WI38 (cell line): Measurements from ENCODE around the gene POLDIP2.
"Not testable (repeated sequence)": the region's sequence is repeated elsewhere in the genome, so short reads cannot be mapped to it uniquely, and the experiment has no call there.

Experiments used
- H3K4me3 ChIP-seq: 2 replicates; pipeline ENCODE4 v1.5.1; 2011; ENCODE audit warnings: low read depth, mild to moderate bottlenecking, control low read depth, low read length
- TF ChIP-seq, protein P1 (sequence below): IDR thresholded peaks from 2 replicates; pipeline ENCODE4 v1.5.1; 2012; ENCODE audit warnings: low read depth, mild to moderate bottlenecking, control low read depth, low read length

The POLDIP2 gene

DNA sequence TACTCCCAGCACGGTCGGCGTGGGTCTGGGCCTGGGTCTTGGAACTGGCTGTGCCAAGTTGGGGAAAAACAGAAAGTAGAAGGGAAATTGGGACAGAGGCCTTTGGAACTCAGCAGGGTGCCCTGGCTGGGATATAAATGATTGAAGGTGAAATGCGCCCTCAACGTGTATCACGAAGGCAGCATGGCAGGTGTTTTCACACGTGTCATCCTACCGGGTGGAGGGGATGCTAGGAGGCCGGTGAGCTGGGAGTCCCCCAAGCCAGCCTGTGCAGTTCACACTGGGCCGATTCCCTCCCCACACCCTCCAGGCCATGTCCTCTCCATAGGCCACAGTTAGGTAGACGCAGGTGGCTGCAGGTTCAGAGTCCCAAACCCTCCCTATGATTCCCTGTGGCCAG is 15.8 kb downstream of the POLDIP2 start:
- TF ChIP-seq, protein P1, sequence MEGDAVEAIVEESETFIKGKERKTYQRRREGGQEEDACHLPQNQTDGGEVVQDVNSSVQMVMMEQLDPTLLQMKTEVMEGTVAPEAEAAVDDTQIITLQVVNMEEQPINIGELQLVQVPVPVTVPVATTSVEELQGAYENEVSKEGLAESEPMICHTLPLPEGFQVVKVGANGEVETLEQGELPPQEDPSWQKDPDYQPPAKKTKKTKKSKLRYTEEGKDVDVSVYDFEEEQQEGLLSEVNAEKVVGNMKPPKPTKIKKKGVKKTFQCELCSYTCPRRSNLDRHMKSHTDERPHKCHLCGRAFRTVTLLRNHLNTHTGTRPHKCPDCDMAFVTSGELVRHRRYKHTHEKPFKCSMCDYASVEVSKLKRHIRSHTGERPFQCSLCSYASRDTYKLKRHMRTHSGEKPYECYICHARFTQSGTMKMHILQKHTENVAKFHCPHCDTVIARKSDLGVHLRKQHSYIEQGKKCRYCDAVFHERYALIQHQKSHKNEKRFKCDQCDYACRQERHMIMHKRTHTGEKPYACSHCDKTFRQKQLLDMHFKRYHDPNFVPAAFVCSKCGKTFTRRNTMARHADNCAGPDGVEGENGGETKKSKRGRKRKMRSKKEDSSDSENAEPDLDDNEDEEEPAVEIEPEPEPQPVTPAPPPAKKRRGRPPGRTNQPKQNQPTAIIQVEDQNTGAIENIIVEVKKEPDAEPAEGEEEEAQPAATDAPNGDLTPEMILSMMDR, result no peak
- H3K4me3 ChIP-seq, result no peak overlapping the region

DNA sequence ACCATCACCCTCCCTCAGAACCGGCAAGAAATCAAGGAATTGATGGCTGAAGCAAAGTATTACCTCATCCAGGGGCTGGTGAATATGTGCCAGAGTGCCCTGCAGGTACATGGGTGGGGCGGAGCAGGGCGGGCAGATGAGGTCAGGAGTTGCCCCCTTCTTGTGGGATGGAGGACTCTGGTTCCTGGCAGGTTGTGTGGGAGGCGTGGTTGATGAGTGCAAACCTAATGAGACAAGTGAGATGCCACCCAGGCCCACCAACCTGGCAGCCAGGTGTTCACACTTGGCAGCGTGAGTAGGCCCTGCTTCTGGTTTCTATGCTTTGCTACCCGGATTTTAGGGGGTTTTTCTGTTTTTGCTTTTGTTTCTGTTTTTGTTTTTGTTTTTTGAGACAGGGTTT is 17.0 kb downstream of the POLDIP2 start:
- no peak overlapping the region for H3K4me3 ChIP-seq
- TF ChIP-seq, protein P1, result no peak

DNA sequence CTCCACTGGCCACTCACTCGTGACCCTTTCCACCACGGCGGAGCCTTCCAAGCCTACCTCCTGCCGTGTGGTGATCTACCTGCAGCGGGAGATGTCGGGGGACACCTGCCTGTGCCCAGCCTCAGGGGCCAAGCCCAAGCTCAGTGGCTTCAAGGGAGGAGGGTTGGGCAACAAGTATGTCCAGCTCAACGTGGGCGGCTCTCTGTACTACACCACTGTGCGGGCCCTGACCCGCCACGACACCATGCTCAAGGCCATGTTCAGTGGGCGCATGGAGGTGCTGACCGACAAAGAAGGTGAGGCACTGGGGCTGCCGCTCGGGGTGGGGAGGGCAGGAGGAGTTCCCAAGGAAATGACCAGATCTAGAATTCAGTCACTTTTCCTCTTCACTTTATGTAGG is 17.9 kb downstream of the POLDIP2 start:
- no peak overlapping the region for H3K4me3 ChIP-seq
- TF ChIP-seq, protein P1, result no peak

DNA sequence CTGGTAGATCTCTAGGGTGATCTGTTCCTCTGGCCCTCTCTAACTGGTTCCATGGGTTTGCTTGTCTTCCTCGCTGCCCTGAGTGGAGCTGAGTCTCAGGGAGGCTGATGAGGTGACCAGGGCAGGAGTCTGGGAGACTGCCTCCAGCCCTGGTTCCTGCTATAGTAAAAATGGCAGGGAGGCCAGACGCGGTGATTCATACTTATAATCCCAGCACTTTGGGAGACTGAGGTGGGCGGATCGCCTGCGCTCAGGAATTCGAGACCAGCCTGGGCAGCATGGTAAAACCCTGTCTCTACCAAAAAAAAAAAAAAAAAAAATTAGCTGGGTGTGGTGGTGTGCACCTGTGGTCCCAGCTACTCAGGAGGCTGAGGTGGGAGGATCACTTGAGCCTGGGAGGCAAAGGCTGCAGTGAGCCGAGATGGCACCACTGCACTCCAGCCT is 18.5 kb downstream of the POLDIP2 start:
- not testable (repeated sequence) for H3K4me3 ChIP-seq

DNA sequence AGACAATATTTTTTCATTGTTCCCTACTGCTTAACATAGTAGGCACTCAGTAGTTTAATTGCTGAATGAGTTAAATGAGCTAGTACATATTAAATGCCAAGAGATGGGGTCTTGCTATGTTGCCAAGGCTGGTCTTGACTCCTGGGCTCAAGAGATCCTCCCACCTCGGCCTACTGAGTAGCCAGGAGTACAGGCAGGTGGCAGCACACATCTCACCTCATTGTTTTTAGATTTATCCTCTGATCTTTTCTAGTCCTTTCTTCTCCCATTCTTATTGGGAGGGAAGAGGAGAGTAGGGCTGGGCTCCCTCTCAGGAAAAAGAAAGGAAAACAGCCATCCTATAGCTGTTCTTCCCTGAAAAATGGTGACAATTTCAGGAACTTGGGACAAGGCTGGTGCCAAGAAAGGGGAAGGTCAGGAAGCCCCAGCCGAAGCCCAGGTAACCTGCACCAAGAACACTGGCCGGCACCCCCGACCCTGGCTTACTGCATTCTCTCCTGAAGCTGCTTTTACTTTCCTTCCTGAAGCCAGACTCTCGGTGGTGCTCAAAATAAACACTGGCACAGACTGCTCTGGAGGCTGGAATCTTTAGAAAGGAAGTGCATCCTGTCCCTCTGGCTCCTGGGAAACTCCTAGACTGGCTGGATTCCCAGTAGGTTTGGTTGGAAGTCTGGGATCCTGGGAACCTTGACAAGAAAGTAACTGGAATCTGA is 19.1 kb downstream of the POLDIP2 start:
- peak overlapping the region; percentile 35 for H3K4me3 ChIP-seq
- TF ChIP-seq, protein P1, result no peak

DNA sequence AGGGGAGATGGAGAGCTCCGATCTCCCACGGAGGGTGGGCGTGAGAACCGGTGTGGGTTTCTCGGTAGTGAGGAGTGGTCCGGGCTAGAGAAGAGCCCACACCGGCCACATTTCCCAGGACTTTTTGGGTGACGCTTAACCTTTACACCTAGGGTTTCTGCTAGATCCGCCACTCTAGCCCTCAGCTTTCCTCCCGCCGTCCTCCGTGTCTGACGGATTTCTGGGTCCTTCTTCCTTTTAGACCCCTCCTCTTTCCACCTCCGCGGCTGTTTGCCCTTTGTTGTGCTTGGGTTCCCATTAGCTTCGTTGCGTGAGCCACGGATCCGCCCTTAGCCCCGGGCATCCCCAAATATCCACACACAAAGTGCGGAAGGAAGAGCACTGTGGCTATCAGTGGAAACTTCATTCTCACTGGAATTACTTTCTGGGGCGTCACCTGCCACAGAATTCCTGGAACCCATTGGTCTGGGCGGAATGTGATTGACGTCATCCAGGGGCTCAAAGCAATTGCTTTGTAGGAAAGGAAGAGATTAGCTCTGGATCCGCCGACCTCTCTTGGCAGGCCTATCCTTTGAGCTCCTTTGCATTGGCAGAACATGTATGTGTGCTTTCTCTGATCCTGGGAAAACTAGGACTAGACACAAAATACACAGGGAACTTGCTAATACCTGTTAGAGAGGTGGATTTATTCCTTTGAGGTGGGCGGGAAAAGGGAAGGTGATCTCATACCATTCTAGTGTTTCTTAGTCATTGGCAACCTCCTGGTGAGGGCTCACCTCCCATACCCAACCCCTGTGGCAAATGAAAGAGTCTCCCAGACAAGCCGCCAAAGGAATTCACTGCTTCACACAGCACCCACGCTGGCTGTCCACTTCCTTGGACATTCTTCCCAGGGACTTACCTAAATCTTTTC is 21.1 kb downstream of the POLDIP2 start:
- TF ChIP-seq, protein P1, result no peak
- H3K4me3 ChIP-seq, result peak overlapping the region; percentile 99

DNA sequence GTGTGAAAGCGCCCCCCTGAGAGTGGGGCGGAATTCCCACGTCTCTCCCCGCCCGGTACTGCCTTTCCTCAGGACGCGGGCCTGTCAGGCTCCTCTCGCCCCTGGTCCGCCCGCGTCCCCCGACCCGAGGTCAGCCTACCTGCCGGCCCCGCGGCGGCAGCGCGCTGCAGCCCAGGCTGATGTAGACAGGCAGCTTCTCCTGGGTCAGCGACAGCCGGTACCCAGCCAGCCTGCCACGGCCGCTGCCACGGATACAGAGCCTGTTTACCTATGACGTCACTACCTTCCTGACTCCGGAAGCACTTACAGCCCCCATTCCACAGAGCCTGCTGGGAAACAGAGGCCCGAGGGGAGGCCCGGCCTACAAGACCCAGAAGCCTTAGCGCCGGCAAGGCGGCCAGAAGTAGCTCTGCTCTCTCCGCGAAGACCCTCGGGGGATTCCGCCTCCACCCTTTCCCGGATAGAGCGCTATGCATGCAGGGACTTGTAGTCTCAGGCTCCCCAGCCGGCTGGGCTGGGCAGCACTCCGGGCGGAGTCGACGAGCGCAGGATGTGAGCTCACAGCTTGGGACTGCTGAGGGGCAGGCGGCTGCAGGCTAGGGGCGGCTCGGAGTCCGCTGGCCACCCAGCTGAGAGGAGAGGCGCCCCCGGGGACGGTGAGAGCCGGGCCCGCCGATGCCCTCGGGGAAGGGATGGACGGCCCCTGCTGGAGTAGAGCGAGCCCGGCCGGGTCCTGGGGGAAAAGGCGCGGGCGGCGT is 21.9 kb downstream of the POLDIP2 start, which contains the start of the genes IFT20 and TNFAIP1:
Gene IFT20, minus strand, starts transcription at position 272 of the 758 bp plus-strand sequence. CDS start 3,487 bp downstream, outside the sequence.
Gene TNFAIP1, plus strand, starts transcription at position 561 of the 758 bp plus-strand sequence. CDS start 3,761 bp downstream, outside the sequence.
- peak within 1 kb of the TSS; percentile 99 for H3K4me3 ChIP-seq
- TF ChIP-seq, protein P1, result no peak
